NOMO-1 treated with DMSO at 0.1 percent for 48 hours (cell line): ENCODE data around the gene DENR.
"Not testable (repeated sequence)": the region's sequence is repeated elsewhere in the genome, so short reads cannot be mapped to it uniquely, and the experiment has no call there.

Experiments used
- DNase-seq: peaks from one replicate; lab custom pipeline; 2025; ENCODE audit not compliant: unreplicated experiment; lab: John Stamatoyannopoulos, UW

DENR gene, protein sequence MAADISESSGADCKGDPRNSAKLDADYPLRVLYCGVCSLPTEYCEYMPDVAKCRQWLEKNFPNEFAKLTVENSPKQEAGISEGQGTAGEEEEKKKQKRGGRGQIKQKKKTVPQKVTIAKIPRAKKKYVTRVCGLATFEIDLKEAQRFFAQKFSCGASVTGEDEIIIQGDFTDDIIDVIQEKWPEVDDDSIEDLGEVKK

DNA sequence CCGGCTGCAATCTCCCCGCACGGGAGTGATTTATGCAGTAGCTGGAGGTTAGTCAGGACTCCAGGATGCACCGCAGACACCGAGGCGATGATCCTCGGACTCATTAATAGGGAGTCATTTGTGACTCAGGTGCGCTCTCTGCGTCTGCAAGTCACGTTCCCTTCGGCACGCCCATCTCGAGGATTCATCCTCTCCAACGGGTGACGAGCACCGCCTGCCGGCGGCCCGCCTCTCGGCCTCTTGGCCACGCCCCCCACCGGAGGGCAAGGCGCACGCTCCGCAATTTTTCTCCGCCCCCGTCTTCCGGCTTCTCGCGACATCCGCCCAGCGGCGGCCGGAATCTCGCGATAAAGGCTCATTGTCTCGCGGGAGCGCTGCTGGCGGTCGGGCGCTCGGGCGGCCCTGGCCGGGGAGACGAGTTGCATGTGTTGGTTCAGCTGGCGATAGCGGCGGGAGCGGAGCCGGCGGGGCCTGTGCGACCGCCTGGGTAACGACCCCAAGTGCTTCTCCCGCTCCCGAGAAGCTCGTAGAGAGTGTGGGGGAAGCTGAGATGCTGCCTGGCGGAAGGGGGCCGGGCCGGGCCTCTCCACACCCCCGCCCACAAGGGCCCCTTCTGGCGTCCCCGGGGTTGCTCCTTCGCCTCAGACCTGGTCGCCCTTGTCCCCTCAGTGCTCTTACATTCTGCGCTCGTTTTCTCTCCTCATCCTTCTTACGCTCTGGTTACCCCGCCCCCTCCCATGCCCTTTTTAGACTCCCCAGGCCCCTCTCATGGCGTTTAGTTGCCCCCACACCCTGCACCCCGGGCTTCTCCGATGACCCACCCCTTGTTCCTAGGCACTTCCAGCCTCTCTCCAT lies at the start of gene DENR:
DENR (plus strand) TSS at position 361 of the 855 bp plus-strand sequence. CDS start 878 bp downstream, outside the sequence.
- DNase-seq, result peak; percentile 96

DNA sequence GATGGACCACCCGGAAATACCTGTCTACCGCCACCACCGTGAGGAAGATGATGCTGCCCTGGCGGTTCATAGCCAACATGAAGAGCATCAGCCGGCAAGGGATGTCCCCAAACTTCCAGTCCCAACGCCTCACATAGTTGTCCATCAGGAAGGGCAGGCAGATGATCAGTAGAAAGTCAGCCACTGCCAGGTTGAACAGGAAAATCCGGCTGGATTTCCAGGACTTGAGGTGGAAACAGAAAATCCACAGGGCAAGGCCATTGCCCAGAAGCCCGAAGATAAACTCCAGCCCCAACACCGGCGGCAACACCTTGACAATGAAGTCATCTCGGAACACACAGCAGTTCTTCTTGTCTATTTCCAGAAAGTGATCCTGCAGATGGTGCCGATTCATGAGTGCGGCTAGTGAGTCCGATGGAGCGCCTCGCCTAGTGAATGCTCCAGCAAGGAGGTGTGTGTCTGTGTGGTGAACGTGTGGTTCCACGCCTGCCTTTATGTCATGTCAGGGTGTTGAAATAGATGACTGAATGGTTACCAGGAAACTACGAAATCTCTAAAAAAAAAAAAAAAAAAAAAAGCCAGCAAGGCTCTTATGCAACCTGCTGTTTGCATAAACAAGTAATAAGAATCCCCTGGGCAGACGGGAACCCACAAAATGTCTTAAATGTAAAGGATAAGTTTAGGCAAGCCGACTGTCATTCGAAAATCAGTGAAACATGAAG lies 49.6 kb upstream of the DENR start, which contains the start of gene HCAR2:
HCAR2 (minus strand) TSS at position 468 of the 722 bp plus-strand sequence; CDS start at position 394, 74 bp downstream.
- DNase-seq, result peak; percentile 94

DNA sequence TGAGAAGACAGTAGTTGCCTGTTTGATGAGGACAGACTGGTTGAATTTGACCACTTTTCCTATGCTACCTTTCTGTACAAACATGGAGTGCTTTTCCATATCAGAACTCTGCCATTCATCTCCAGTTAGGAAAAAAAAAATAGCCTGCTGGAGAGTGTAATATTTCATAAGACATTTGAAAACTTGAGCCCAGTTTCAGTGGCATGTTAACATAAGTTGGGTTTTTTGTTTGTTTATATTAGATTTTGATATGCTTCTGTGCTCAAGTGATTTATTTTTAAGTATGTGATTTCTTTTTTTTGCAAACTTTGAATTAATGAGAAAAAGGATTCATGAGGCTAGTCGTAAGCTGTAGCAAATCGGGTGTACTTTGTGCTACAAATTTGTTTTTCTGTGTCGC lies 48.8 kb upstream of the DENR start:
- DNase-seq, result not testable (repeated sequence)

DNA sequence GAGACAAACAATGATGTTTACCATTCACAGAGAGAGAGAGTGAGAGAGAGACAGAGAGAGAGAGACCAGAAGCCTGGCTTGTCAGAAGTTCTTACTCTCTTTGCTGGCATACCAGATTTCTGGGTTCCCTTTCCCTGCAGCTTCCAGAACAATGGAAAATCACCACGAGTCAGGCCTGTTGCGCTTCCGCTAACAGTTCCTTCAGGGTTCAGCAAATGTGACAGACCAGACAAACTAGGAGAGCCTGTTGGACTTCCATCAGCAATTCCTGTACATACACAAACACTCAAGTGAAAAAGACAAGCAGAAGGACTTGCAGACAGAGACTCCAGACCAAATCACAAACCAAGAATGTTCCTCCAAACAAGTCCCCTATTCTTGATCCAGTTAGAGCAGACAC lies 43.3 kb upstream of the DENR start:
- not testable (repeated sequence) for DNase-seq

DNA sequence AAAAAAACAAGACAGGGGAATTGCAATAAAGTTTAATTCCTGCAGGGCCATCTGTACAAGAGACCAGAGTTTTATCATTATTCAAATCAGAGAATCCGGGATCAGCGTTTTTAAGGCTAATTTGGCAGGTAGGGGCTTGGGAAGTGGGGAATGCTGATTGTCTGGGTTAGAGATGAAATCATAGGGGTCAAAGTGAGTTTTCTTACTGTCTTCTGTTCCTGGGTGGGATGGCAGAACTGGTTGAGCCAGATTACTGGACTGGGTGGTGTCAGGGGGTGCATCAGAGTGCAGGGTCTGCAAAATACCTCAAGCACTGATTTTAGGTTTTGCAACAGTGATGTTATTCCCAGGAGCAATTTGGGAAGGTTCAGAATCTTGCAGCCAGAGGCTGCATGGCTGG lies 42.3 kb upstream of the DENR start:
- not testable (repeated sequence) for DNase-seq

DNA sequence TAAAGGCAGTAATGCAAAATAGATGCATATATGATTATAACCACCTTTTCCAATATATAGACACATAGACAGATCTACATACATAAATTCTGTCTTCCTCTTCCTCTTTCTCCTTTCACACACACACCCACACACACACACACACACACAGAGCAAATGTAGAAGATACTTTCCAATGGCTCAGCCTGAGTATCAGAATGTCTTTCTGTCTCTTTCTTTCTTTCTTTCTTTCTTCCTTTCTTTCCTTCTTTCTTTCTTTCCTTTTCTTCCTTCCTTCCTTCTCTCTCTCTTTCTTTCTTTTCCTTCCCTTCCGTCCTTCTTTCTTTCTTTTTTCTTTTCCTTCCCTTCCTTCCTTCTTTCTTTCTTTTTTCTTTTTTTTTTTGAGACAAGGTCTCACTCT lies 41.4 kb upstream of the DENR start:
- peak; percentile 86 for DNase-seq

DNA sequence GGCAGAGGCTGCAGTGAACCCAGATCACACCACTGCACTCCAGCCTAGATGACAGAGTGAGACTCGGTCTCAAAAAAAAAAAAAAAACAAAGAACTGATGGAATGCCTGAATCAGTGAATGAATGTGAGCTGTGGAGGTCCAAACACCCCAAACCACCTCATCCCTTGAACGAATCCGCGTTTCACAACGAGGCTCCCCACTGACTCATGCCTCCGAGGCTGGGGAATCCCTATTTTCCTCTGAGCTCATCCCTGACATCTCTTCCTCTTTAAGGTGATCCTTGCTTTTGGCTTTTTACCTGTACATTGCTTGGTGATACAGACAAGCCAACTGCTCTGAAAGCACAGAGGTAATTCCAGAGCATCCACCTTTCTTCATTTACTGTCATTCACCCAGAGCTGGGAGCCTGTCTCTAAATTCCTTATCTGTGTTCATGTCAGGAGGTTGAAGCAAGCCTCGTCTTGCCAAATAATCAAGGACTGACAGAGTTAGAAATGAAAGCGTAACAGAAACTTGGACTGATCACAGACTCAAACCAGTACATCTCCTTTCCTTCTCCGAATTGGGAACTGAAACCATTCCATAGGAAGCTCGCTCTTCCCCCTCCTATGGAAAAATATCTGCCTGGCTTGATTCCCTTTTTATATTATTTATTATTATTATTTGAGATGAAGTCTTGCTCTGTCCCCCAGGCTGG lies 39.0 kb upstream of the DENR start:
- DNase-seq, result not testable (repeated sequence)

DNA sequence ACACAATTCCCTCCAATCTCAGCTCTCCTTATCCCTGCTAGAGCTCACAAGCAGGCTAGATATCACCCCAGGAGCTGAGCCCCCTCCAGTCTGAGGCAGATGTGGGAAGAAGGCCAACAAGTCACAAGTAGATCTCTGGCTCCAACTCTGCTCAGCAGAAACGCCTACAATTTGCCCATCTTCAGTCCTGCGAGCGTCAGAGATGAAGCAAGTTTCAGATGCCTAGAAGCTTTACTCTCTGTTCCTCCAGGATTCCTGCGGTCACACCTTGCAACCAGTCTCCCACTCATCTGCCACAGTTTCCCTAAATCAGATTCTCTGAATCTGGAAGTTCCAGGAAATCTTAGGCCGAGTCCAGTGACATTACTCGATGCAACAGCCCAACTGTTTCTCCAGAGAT lies 37.4 kb upstream of the DENR start:
- not testable (repeated sequence) for DNase-seq

DNA sequence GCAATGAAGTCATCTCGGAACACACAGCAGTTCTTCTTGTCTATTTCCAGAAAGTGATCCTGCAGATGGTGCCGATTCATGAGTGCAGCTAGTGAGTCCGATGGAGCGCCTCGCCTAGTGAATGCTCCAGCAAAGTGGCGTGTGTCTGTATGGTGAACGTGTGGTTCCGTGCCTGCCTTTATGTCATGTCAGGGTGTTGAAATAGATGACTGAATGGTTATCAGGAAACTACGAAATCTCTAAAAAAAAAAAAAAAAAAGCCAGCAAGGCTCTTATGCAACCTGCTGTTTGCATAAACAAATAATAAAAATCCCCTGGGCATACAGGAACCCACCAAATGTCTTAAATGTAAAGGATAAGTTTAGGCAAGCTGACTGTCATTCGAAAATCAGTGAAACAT lies 36.0 kb upstream of the DENR start, which contains the start of gene HCAR3:
HCAR3 (minus strand) TSS at position 154 of the 400 bp plus-strand sequence; CDS start at position 80, 74 bp downstream.
- DNase-seq, result peak; percentile 81

DNA sequence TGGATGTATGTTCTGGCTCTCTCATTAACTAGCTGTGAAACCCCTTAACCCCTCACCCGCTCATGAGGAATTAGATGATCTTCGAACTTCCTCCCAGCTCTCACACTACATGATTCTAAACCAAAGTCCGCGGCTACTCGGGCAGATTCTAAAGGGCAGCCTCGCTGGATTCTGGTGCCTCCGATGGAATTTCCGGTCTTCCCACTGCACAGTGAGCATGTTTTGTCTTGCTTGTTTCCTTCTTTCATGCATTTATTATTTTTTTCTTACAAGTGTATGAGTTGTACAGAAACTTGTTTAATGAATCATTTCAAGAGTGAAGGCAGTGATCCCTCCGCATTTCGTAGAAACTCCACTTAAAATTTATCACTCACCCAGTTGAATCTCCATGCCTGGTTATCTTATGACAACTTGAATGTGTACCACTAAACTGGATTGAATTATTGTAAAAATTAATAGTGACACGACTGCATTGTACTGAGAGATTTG lies 31.5 kb upstream of the DENR start:
- no peak for DNase-seq

DNA sequence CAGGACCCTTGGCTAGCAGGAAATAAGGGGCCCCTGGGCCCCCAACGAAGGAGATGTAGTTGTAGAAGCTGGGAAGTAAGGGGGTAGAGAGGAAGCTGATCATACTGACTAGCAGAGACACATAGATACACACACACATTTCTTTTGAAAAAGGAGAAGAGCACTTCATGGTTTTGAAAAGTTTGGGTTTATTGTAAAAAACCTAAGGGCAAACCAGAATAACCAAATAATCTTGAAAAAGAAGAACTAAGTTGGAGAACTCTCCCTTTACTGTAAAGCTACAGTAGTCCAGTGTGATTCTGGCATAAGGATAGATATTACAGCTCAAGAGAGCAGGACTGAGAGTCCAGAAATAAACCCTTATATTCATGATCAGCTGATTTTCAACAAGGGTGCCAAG lies 30.2 kb upstream of the DENR start:
- peak; percentile 60 for DNase-seq

DNA sequence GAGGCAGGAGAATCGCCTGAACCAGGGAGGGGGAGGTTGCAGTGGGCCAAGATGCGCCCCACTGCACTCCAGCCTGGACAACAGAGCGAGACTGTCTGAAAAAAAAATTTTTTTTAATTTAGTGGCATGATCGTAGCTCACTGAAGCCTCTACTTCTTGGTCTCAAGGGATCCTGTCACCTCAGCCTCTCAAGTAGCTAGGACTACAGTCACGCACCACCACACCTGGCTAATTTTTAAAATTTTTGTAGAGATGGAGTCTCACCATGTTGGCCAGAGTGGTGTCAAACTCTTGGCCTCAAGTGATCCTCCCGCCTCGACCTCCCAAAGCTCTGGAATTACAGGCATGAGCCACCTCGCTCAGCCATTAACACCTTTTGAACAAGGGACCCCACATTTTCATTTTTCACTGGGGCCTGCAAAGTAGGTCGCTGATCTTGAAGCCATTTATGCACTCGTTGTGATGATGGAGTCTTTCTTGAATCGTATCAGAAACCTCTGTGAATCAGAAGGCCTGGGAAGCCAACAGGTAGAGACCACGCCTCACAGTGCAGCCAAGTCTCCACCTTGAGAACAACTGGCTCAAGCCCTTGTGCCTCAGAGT lies 27.9 kb upstream of the DENR start:
- no peak for DNase-seq

DNA sequence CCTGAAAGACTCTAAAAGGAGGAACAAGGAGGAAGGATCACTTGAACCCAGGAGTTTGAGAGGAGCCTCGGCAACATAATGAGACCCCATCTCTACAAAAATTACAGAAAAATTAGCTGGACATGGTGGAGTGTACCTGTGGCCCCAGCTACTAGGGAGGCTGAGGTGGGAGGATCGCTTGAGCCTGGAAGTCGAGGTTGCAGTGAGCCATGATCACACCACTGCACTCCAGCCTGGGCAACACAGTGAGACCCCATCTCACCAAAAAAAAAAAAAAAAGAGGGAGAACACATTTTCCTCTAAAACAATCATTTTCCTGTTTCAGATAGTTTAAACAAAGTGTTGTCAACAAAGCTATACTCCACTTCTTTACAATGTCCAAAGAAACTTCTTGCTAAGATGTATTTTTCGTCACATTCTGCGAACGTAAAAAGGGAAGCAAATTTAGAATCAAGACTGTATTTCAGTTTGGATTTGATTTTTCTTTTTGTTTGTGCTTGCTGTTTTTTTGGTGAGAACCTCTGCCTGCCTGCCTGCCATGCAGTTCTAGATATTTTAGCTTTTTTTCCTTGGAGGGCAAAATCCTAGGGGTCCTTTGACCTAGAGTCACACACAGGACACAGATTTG lies 27.1 kb upstream of the DENR start:
- peak; percentile 62 for DNase-seq

DNA sequence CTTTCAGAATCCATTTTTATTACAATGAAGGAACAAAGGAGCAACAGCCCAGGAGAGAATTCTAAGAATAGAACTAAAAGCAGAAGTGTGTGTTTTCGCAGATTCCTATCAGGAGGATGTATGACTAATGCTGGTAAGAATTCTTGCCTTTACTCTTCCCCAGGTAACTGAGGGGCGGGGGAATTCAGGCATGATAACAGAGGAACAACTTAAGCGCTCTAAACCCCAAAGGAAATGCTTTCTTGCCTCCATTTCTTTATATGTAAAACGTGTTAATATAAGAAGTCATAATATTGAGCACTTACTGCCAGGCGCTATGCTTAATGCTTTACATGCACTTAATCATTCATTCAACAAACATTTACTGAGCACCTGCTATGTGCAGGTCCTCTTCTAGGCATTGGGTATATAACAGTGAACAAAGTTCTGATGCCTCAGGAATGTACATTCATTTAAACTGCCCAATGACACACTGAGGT lies 26.5 kb upstream of the DENR start:
- peak; percentile 62 for DNase-seq

DNA sequence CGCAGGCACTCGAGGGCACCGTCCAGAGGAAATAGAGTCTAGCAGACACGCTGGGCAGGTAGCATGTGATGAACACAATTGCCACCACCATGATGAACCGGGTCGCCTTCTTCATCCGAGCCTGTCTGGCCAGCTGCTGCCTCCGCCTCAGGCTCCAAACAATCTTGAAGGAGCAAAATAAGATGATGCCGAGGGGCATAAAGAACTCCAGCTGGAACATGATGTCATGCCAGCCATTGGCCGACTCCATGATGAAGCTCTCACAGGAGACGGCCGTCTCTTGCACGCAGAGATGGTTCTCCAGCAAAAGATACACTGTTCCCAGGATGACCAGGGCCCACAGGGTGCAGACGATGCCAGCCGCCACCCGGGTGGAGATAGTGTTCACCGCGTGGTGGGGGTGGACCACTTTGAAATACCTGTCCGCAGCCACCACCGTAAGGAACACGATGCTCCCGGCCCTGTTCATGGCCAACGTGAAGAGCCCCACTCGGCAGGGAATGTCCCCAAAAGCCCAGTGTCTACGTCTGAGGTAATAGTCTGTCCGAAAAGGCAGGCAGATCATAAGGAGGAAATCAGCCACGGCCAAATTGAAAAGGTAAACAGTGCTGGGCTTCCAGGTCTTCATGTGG lies 22.9 kb upstream of the DENR start:
- DNase-seq, result no peak

DNA sequence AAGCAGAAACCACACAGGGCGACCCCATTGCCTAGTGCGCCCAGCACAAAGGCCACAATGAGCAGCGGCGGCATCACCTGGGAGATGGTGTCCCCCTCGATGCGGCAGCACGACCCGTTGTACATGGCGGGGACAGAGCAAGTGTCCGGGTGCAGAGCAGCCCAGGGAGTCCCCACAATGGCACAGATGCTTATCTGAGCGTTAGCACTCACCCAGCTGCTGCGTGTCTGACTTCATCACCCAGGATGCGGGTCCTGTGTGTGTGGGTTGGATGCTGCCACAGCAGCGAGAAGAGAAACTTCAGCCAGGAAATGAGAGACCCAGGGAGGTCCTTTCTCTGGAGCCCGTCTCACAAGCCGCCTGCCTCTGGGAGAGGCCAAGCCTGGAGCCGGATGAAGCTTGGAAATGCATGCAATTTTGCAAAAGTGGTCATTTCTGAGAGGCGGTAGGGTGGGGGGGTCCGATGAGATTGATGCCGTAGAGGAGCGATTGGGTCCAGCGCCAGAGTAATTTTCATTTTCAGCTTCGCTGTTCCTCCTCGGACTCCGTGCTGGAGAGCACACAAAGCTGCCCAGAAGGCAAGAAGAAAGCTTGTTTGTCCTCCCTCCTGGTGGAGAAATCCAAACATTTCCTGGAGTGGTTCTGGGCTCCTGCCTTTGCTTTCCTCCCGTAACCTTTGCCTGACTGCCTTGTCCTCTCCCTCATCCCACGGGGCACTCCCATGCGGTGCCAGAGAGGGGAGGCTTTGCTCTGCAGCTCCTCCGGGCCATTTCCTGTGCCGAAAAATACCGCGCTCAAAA lies 22.2 kb upstream of the DENR start, which contains the start of gene HCAR1:
HCAR1 (minus strand) TSS at position 630 of the 800 bp plus-strand sequence; CDS start at position 125, 505 bp downstream.
- no peak for DNase-seq

DNA sequence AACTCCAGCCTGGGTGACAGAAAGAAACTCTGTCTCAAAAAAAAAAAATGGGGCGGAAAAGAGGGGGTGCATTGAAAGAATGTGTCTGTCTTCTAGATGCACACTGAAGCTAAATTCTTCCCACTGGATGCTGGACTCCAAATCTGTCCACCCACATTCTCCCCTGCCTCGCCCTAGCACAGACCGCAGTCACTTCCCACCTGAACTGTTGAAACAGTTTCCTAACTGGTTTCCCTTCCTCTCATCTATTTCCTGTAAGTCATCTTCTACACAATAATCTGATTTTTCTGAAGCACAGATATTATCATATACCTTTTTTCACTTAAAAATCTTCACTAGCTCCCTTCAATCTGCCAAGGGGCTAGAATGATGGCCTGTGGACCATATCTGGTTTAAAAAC lies 20.5 kb upstream of the DENR start:
- peak; percentile 69 for DNase-seq

DNA sequence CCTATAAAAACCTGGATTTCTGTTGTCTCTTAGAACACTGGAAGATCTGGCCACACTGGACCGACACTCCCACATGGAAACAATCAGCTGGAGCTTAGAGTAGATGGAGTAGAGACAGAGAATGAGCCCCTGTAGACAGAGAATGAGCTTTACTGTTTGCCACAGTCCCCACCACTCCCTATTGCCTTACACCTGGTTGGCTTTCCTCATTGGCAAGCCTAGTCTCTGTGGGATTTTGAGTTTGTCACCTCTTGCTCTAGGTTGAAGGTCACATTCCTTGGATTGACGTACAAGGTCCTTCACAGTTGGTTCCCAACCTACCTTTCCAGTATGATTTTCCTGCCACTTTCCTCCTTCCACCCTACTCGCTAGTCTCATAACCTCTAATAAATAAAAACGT lies 20.0 kb upstream of the DENR start:
- no peak for DNase-seq
